ENCODE measurements around the gene NET1.

Gene NET1

GRCh38 chr10:5464546-5464945, 52.2 kb downstream of the NET1 start:
- Histone ChIP-seq H4K20me1 (ENCODE audit: insufficient read depth, low read length) (no peaks in the 10 kb centered on the region), H3K4me1 (ENCODE audit: insufficient read depth, low read length) (no peaks in the 10 kb centered on the region), H3K36me3 (ENCODE audit: insufficient read depth, low read length) (peaks cover 14% of the 10 kb centered on the region), H3K4me2 (ENCODE audit: insufficient read depth, low read length) (no peak overlapping the region), H3K9me3 (ENCODE audit: insufficient read depth, low read length, severe bottlenecking) (peaks cover 3% of the 10 kb centered on the region), H2AFZ (ENCODE audit: low read depth, low read length) (no peak overlapping the region), H3K27me3 (ENCODE audit: insufficient read depth, low read length, poor library complexity) (no peaks in the 10 kb centered on the region), H3K79me2 (ENCODE audit: insufficient read depth, low read length) (no peaks in the 10 kb centered on the region), H3K9ac (ENCODE audit: low read depth, low read length) (no peak overlapping the region), H3K27ac (ENCODE audit: low read length) (no peak overlapping the region), H3K4me3 (ENCODE audit: low read depth in 1 of 2, low read length in 2 of 2) (no peak overlapping the region)
- TF ChIP-seq EZH2 (IDR thresholded peaks at IDR 0.05; ENCODE audit: borderline replicate concordance, low read depth, low read length, severe bottlenecking), result no peak
- no peak for TF ChIP-seq CTCF (IDR thresholded peaks at IDR 0.05; ENCODE audit: borderline replicate concordance, extremely low read depth, low read length, poor library complexity, severe bottlenecking)
- ATAC-seq (ENCODE audit: insufficient read depth, low read depth), result no peak
- DNase-seq, result no peak

GRCh38 chr10:5465976-5466450, 53.7 kb downstream of the NET1 start:
- Histone ChIP-seq H3K79me2 (ENCODE audit: insufficient read depth, low read length) (no peaks in the 10 kb centered on the region), H3K27me3 (ENCODE audit: insufficient read depth, low read length, poor library complexity) (no peaks in the 10 kb centered on the region), H3K9ac (ENCODE audit: low read depth, low read length) (no peak overlapping the region), H3K27ac (ENCODE audit: low read length) (no peak overlapping the region), H2AFZ (ENCODE audit: low read depth, low read length) (no peak overlapping the region), H3K4me3 (ENCODE audit: low read depth in 1 of 2, low read length in 2 of 2) (no peak overlapping the region), H3K9me3 (ENCODE audit: insufficient read depth, low read length, severe bottlenecking) (peaks cover 3% of the 10 kb centered on the region), H3K4me1 (ENCODE audit: insufficient read depth, low read length) (no peaks in the 10 kb centered on the region), H3K4me2 (ENCODE audit: insufficient read depth, low read length) (no peak overlapping the region), H3K36me3 (ENCODE audit: insufficient read depth, low read length) (no peaks in the 10 kb centered on the region), H4K20me1 (ENCODE audit: insufficient read depth, low read length) (no peaks in the 10 kb centered on the region; the same call in 1 of the 2 replicates)
- ATAC-seq (ENCODE audit: insufficient read depth, low read depth), result no peak
- DNase-seq, result no peak
- TF ChIP-seq CTCF (IDR thresholded peaks at IDR 0.05; ENCODE audit: borderline replicate concordance, extremely low read depth, low read length, poor library complexity, severe bottlenecking) (no peak), EZH2 (IDR thresholded peaks at IDR 0.05; ENCODE audit: borderline replicate concordance, low read depth, low read length, severe bottlenecking) (no peak)

GRCh38 chr10:5466451-5467206, 54.3 kb downstream of the NET1 start:
- no peak overlapping the region for H2AFZ ChIP-seq (ENCODE audit: low read depth, low read length)
- no peak for TF ChIP-seq CTCF (IDR thresholded peaks at IDR 0.05; ENCODE audit: borderline replicate concordance, extremely low read depth, low read length, poor library complexity, severe bottlenecking)
- TF ChIP-seq EZH2 (IDR thresholded peaks at IDR 0.05; ENCODE audit: borderline replicate concordance, low read depth, low read length, severe bottlenecking), result no peak
- no peaks in the 10 kb centered on the region for H3K4me1 ChIP-seq (ENCODE audit: insufficient read depth, low read length)
- no peaks in the 10 kb centered on the region; the same call in 1 of the 2 replicates for H4K20me1 ChIP-seq (ENCODE audit: insufficient read depth, low read length)
- no peaks in the 10 kb centered on the region for H3K36me3 ChIP-seq (ENCODE audit: insufficient read depth, low read length)
- H3K27me3 ChIP-seq (ENCODE audit: insufficient read depth, low read length, poor library complexity), result no peaks in the 10 kb centered on the region
- H3K79me2 ChIP-seq (ENCODE audit: insufficient read depth, low read length), result no peaks in the 10 kb centered on the region
- peak; percentile 29 for DNase-seq
- no peak overlapping the region for H3K9ac ChIP-seq (ENCODE audit: low read depth, low read length)
- H3K9me3 ChIP-seq (ENCODE audit: insufficient read depth, low read length, severe bottlenecking), result peaks cover 3% of the 10 kb centered on the region
- no peak overlapping the region for H3K27ac ChIP-seq (ENCODE audit: low read length)
- no peak overlapping the region for H3K4me2 ChIP-seq (ENCODE audit: insufficient read depth, low read length)
- no peak overlapping the region for H3K4me3 ChIP-seq (ENCODE audit: low read depth in 1 of 2, low read length in 2 of 2)
- ATAC-seq (ENCODE audit: insufficient read depth, low read depth), result peak; percentile 73
